HG02623 (cell line): ENCODE results near the gene HMX2.

Experiments used
- ATAC-seq: cut with Tn5 transposase; IDR thresholded peaks from one replicate; pipeline ENCODE4 v1.9.1; 2021; ENCODE audit warnings: moderate library complexity; ENCODE audit not compliant: unreplicated experiment

HMX2 gene

GRCh38 chr10:123136806-123137642 is 10.9 kb upstream of the HMX2 start:
- no peak for ATAC-seq

- ATAC-seq, result no peak
These were observed 8.8 kb upstream of the HMX2 start for GRCh38 chr10:123139165-123139520.

GRCh38 chr10:123139521-123140163 is 8.3 kb upstream of the HMX2 start:
- ATAC-seq, result no peak

- no peak for ATAC-seq
These were observed 7.6 kb upstream of the HMX2 start for GRCh38 chr10:123140164-123140982.

GRCh38 chr10:123140983-123141390 is 6.9 kb upstream of the HMX2 start:
- no peak for ATAC-seq

- ATAC-seq, result no peak
These were observed 5.9 kb upstream of the HMX2 start for GRCh38 chr10:123141791-123142700.

GRCh38 chr10:123142701-123143161 is 5.2 kb upstream of the HMX2 start:
- ATAC-seq, result no peak

- no peak for ATAC-seq
These were observed 4.6 kb upstream of the HMX2 start for GRCh38 chr10:123143162-123143824.

- ATAC-seq, result no peak
These were observed 4.1 kb upstream of the HMX2 start for GRCh38 chr10:123143825-123144168.

- ATAC-seq, result no peak
These were observed 3.0 kb upstream of the HMX2 start for GRCh38 chr10:123144697-123145541.

GRCh38 chr10:123145542-123146012 is 2.4 kb upstream of the HMX2 start:
- no peak for ATAC-seq

- ATAC-seq, result no peak
These were observed 1.7 kb upstream of the HMX2 start for GRCh38 chr10:123146013-123146893.

- ATAC-seq, result no peak
These were observed 872 bp upstream of the HMX2 start for GRCh38 chr10:123146894-123147634.

- ATAC-seq, result no peak
These were observed 652 bp downstream of the HMX2 start for GRCh38 chr10:123148414-123149161.

GRCh38 chr10:123149162-123149567 is 1.2 kb downstream of the HMX2 start:
- ATAC-seq, result no peak

GRCh38 chr10:123149568-123150270 is 1.8 kb downstream of the HMX2 start:
- no peak for ATAC-seq
